Dorsolateral prefrontal cortex (tissue), 118 donors: ENCODE measurements around the gene IFNL4. TPM values are rescaled to one million over a fixed set of nuclear protein-coding genes. Genes with fewer than 3 reads are reported as not detected.

Experiments
- total RNA-seq, 120 experiments: library from RNA; stranded (reverse); gene quantifications; one replicate each; pipeline versions ENCODE4 v1.2.3 to v1.2.4, GENCODE V29; 2022

The IFNL4 gene
- total RNA-seq, 120 experiments from 2014 or later = 0.51 to 0.62 TPM; not detected in 118

Other genes with a start within 250 kb of the IFNL4 start
- gene FBXO27, start 216.3 kb downstream of the IFNL4 start, total RNA-seq = 10 to 100 TPM; 21.0 to 56.7 (median 37.9) TPM
- gene ACP7, start 164.5 kb downstream of the IFNL4 start, total RNA-seq = 10 to 100 TPM in 2 of 120 experiments, 1 to 10 TPM in 106, under 1 TPM in 12; 0.15 to 17.0 (median 2.5) TPM
- gene PAK4, start 123.1 kb downstream of the IFNL4 start, total RNA-seq = 10 to 100 TPM; 16.4 to 55.2 (median 25.7) TPM
- under 1 TPM in 10 of 120 experiments, not detected in 110; 0.19 to 0.38 (median 0.24) TPM for gene NCCRP1, start 51.9 kb downstream of the IFNL4 start, total RNA-seq
- 1 to 10 TPM in 1 of 120 experiments, not detected in 119; 1.0 TPM for gene SYCN, start 44.6 kb downstream of the IFNL4 start, total RNA-seq
- under 1 TPM in 2 of 120 experiments, not detected in 118; 0.65 to 0.76 TPM for gene IFNL3, start 3.9 kb downstream of the IFNL4 start, total RNA-seq
- not detected for gene IFNL2, start 19.5 kb upstream of the IFNL4 start, total RNA-seq
- not detected for gene IFNL1, start 47.6 kb upstream of the IFNL4 start, total RNA-seq
- 10 to 100 TPM in 115 of 120 experiments, 1 to 10 TPM in 5; 6.4 to 25.4 (median 16.9) TPM for gene LRFN1, start 72.0 kb upstream of the IFNL4 start, total RNA-seq
- gene GMFG, start 87.2 kb upstream of the IFNL4 start, total RNA-seq = 10 to 100 TPM in 94 of 120 experiments, 1 to 10 TPM in 26; 4.4 to 36.5 (median 12.4) TPM
- gene SAMD4B, start 93.6 kb upstream of the IFNL4 start, total RNA-seq = 100 to 1,000 TPM; 107 to 294 (median 153) TPM
- gene PAF1, start 142.2 kb upstream of the IFNL4 start, total RNA-seq = 10 to 100 TPM; 33.5 to 65.7 (median 46.2) TPM
- gene MED29, start 142.5 kb upstream of the IFNL4 start, total RNA-seq = 10 to 100 TPM; 41.8 to 99.7 (median 69.9) TPM
- gene ZFP36, start 158.0 kb upstream of the IFNL4 start, total RNA-seq = 100 to 1,000 TPM in 17 of 120 experiments, 10 to 100 TPM in 99, 1 to 10 TPM in 4; 7.0 to 246 (median 38.2) TPM
- gene PLEKHG2, start 163.8 kb upstream of the IFNL4 start, total RNA-seq = 10 to 100 TPM in 50 of 120 experiments, 1 to 10 TPM in 70; 2.1 to 25.5 (median 9.2) TPM
- 100 to 1,000 TPM; 365 to 780 (median 506) TPM for gene RPS16, start 187.1 kb upstream of the IFNL4 start, total RNA-seq
- 100 to 1,000 TPM; 107 to 178 (median 128) TPM for gene SUPT5H, start 196.7 kb upstream of the IFNL4 start, total RNA-seq
- gene TIMM50, start 232.0 kb upstream of the IFNL4 start, total RNA-seq = 10 to 100 TPM; 62.0 to 99.4 (median 80.0) TPM